Suppressor macrophage (primary cell): ENCODE data around the gene USP26.
"Not testable (repeated sequence)": the region's sequence is repeated elsewhere in the genome, so short reads cannot be mapped to it uniquely, and the experiment has no call there.

ENCODE experiments used
- DNase-seq, 4 experiments: peaks; one replicate each; pipeline ENCODE4 v3.0.0-alpha.2; 2020 to 2022
- total RNA-seq, 17 experiments: gene quantifications; one replicate each; lab custom pipeline; 2026; ENCODE audit warnings: mixed read lengths in 6 of 17, inconsistent platforms in 3 of 17; lab: John Stamatoyannopoulos, UW

The USP26 gene
- total RNA-seq = 0 to 1.8 (median 0) reads per million in 17 experiments

GRCh38 chrX:133097031-133097430 is at the start of gene USP26:
Gene USP26, minus strand, starts transcription at chrX:133097109. Its CDS starts 68,889 bp downstream, at chrX:133028220.
- DNase-seq = no peak

- no peak for DNase-seq
Observed at GRCh38 chrX:133134282-133134681, 37.4 kb upstream of the USP26 start.

- no peak for DNase-seq
Observed at GRCh38 chrX:133120406-133120805, 23.5 kb upstream of the USP26 start.

- no peak for DNase-seq
Observed at GRCh38 chrX:133094098-133094731, 2.7 kb downstream of the USP26 start.

GRCh38 chrX:133090236-133090809 is 6.6 kb downstream of the USP26 start:
- no peak for DNase-seq

GRCh38 chrX:133089411-133089810 is 7.5 kb downstream of the USP26 start:
- DNase-seq = no peak

GRCh38 chrX:133085785-133086184 is 11.1 kb downstream of the USP26 start:
- DNase-seq = no peak

- DNase-seq = not testable (repeated sequence)
Observed at GRCh38 chrX:133085056-133085455, 11.9 kb downstream of the USP26 start.

- no peak for DNase-seq
Observed at GRCh38 chrX:133083899-133084298, 13.0 kb downstream of the USP26 start.

- DNase-seq = no peak
Observed at GRCh38 chrX:133081990-133082389, 14.9 kb downstream of the USP26 start.

- not testable (repeated sequence) for DNase-seq
Observed at GRCh38 chrX:133077856-133078255, 19.1 kb downstream of the USP26 start.

GRCh38 chrX:133072566-133072965 is 24.3 kb downstream of the USP26 start:
- DNase-seq = no peak

GRCh38 chrX:133068461-133068860 is 28.4 kb downstream of the USP26 start:
- no peak for DNase-seq

- no peak for DNase-seq
Observed at GRCh38 chrX:133056341-133056740, 40.6 kb downstream of the USP26 start.

GRCh38 chrX:133054761-133055405 is 42.0 kb downstream of the USP26 start:
- DNase-seq = no peak

GRCh38 chrX:133053861-133054598 is 42.9 kb downstream of the USP26 start:
- no peak for DNase-seq

GRCh38 chrX:133048751-133049150 is 48.2 kb downstream of the USP26 start:
- DNase-seq = no peak

GRCh38 chrX:133046601-133047000 is 50.3 kb downstream of the USP26 start:
- DNase-seq = no peak

- DNase-seq = peak in 3 of 4 experiments; percentile 1 to 4 (median 2)
Observed at GRCh38 chrX:133045986-133046385, 50.9 kb downstream of the USP26 start.

- DNase-seq = not testable (repeated sequence)
Observed at GRCh38 chrX:133044145-133044786, 52.6 kb downstream of the USP26 start.

GRCh38 chrX:133042260-133042659 is 54.6 kb downstream of the USP26 start:
- DNase-seq = no peak

- DNase-seq = no peak
Observed at GRCh38 chrX:133033010-133033409, 63.9 kb downstream of the USP26 start.

- DNase-seq = no peak
Observed at GRCh38 chrX:133018229-133018628, 78.7 kb downstream of the USP26 start.
